K562 (cell line): ENCODE results near the gene MRPS31. TPM values are rescaled to one million over a fixed set of nuclear protein-coding genes. Genes with fewer than 3 reads are reported as not detected.

Source experiments
- ARHGAP35 ChIP-seq: fragments of 450-650 bp; IDR thresholded peaks from 2 replicates; pipeline ENCODE4 v1.6.1; 2018; ENCODE audit not compliant: partially characterized antibody
- ATF7 ChIP-seq: fragments of 450-650 bp; IDR thresholded peaks from 2 replicates; pipeline ENCODE4 v1.7.1; 2014; ENCODE audit warnings: mild to moderate bottlenecking, moderate library complexity
- CCNT2 ChIP-seq: IDR thresholded peaks from 2 replicates; pipeline ENCODE4 v1.6.1; 2011; ENCODE audit warnings: borderline replicate concordance, low read depth, mild to moderate bottlenecking, moderate library complexity, mixed read lengths, low read length; ENCODE audit not compliant: insufficient read length; ENCODE audit errors: extremely low read depth
- CREB1 ChIP-seq, 2 experiments: sonication (generic) in 1 of 2; formaldehyde crosslinking in 1 of 2; IDR thresholded peaks; 2 replicates each; pipeline versions ENCODE4 v1.6.1 to v1.8.0; 2012 to 2022; ENCODE audit warnings: inconsistent platforms in 1 of 2, mild to moderate bottlenecking in 1 of 2, missing genetic modification reagents in 1 of 2, moderate library complexity in 1 of 2
- HCFC1 ChIP-seq: IDR thresholded peaks from 2 replicates; pipeline ENCODE4 v1.6.1; 2012; ENCODE audit warnings: low read depth, low read length, improper control_type of control experiment
- HSF4 ChIP-seq: fragments of 250-450 bp; sonication (Bioruptor Pico); IDR thresholded peaks from 2 replicates; pipeline ENCODE4 v2.1.2; 2022; ENCODE audit warnings: mild to moderate bottlenecking, moderate library complexity, borderline replicate concordance
- MAFF ChIP-seq: IDR thresholded peaks from 2 replicates; pipeline ENCODE4 v1.6.1; 2012; ENCODE audit warnings: low read length, improper control_type of control experiment
- SETDB1 ChIP-seq: IDR thresholded peaks from one replicate; pipeline ENCODE4 v1.6.1; 2012; ENCODE audit warnings: low read length, control low read depth, inconsistent platforms
- SIN3A ChIP-seq, 2 experiments: fragments of 150-350 bp in 1 of 2; IDR thresholded peaks; 2 replicates each; pipeline ENCODE4 v1.6.1; 2011 to 2016; ENCODE audit warnings: borderline replicate concordance in 2 of 2, low read depth in 2 of 2, low read length in 2 of 2, mild to moderate bottlenecking in 2 of 2, moderate library complexity in 2 of 2; ENCODE audit not compliant: control insufficient read depth in 1 of 2
- SLC30A9 ChIP-seq: fragments of 250-450 bp; sonication (Bioruptor Pico); IDR thresholded peaks from 2 replicates; pipeline ENCODE4 v1.8.0; 2022; ENCODE audit warnings: mild to moderate bottlenecking, moderate library complexity
- ZNF282 ChIP-seq: sonication (generic); formaldehyde crosslinking; IDR thresholded peaks from 2 replicates; pipeline ENCODE4 v1.8.1; 2023; ENCODE audit warnings: missing genetic modification reagents
- ZNF584 ChIP-seq: fragments of 200-800 bp; sonication (Bioruptor generic); IDR thresholded peaks from 2 replicates; pipeline ENCODE4 v1.6.1; 2016; ENCODE audit warnings: low read depth, mild to moderate bottlenecking, missing genetic modification characterization, missing compliant biosample characterization
- polyA plus RNA-seq, 8 experiments: library from polyadenylated mRNA; depleted of rRNA in 4 of 8; stranded (reverse) in 5 of 8; unstranded in 3 of 8; fragments of >200 nt; fragmentation: Nextera tagmentation in 2 of 8; fragmentation: Illumina TruSeq in 1 of 8; extraction: Ambion mirVana in 2 of 8; extraction: Trizol in 1 of 8; gene quantifications; 2 replicates each; pipeline versions ENCODE4 v1.2.1 to v1.2.3, GENCODE V29; 2011 to 2014; ENCODE audit warnings: inconsistent platforms in 1 of 8, missing spikeins in 1 of 8
- total RNA-seq, 7 experiments: library from RNA; depleted of rRNA in 6 of 7; stranded (reverse); fragments of >200 nt in 6 of 7; fragmentation: Illumina TruSeq in 2 of 7; extraction: Trizol in 2 of 7; gene quantifications; 2 replicates each; pipeline versions ENCODE4 v1.2.1 to v1.2.3, GENCODE V29; 2011 to 2021; ENCODE audit warnings: low replicate concordance in 1 of 7
- TF ChIP-seq, protein P1 (sequence below), 2 experiments: IDR thresholded peaks; 2 replicates each; pipeline ENCODE4 v1.6.1; 2011; ENCODE audit warnings: borderline replicate concordance in 1 of 2, control low read depth in 1 of 2, low read depth in 1 of 2, low read length in 1 of 2, mild to moderate bottlenecking in 1 of 2, mixed read lengths in 1 of 2, moderate library complexity in 1 of 2; ENCODE audit not compliant: insufficient read depth in 1 of 2, insufficient read length in 1 of 2, poor library complexity in 1 of 2, severe bottlenecking in 1 of 2; ENCODE audit errors: extremely low read depth in 1 of 2

Gene MRPS31
- total and polyA plus RNA-seq, 9 of the 15 experiments (the other 6 are each of a cell fraction or from before 2014, with no cell fraction given): 20.3 to 57.8 (median 37.1) TPM

DNA sequence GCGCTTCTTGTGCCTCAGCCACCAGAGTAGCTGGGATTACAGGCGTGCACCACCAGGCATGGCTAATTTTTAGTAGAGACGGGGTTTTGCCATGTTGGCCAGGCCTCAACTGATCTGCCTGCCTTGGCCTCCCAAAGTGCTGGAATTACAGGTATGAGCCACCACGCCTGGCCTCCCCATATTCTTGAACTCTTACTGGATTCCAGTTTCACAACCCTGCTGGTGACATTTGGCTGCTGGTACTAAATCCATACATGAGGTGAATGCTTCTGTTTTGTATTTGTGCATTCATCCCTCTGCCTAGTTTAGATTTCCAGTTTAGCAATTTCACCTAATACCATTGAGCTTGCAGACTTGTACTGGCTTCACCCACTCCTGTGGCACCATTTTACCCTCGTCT is 32.3 kb upstream of the MRPS31 start (continued):
- TF ChIP-seq HCFC1 (no peak), MAFF (no peak), CREB1 (IDR thresholded peaks at IDR 0.05) (no peak), CREB1 (CRISPR knock-in tag; IDR thresholded peaks at IDR 0.05) (no peak), ATF7 (no peak), SLC30A9 (no peak), HSF4 (CRISPR knock-in tag) (no peak), ZNF584 (CRISPR knock-in tag) (no peak), ZNF282 (CRISPR knock-in tag) (no peak), SETDB1 (no peak), SIN3A (IDR thresholded peaks at IDR 0.05; ENCODE audit: borderline replicate concordance in 2 of 2, control insufficient read depth in 1 of 2, low read depth in 2 of 2, low read length in 2 of 2) (no peak), ARHGAP35 (no peak), CCNT2 (no peak)
- TF ChIP-seq, protein P1, sequence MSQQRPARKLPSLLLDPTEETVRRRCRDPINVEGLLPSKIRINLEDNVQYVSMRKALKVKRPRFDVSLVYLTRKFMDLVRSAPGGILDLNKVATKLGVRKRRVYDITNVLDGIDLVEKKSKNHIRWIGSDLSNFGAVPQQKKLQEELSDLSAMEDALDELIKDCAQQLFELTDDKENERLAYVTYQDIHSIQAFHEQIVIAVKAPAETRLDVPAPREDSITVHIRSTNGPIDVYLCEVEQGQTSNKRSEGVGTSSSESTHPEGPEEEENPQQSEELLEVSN (IDR thresholded peaks at IDR 0.05; ENCODE audit: borderline replicate concordance in 1 of 2, extremely low read depth in 1 of 2, insufficient read depth in 1 of 2, insufficient read length in 1 of 2, low read depth in 1 of 2, low read length in 1 of 2, poor library complexity in 1 of 2, severe bottlenecking in 1 of 2): no peak
